Activated CD8-positive, alpha-beta memory T cell treated with anti-CD3 and anti-CD28 coated beads for 4 hours (primary cell): ENCODE results near the gene PROS1.
"Not testable (repeated sequence)": the region's sequence is repeated elsewhere in the genome, so short reads cannot be mapped to it uniquely, and the experiment has no call there.

Experiments
- DNase-seq, 2 donors: peaks; one replicate each; pipeline ENCODE4 v3.0.0-alpha.2; 2020; ENCODE audit warnings: low read depth in 2 of 2

PROS1 gene

DNA sequence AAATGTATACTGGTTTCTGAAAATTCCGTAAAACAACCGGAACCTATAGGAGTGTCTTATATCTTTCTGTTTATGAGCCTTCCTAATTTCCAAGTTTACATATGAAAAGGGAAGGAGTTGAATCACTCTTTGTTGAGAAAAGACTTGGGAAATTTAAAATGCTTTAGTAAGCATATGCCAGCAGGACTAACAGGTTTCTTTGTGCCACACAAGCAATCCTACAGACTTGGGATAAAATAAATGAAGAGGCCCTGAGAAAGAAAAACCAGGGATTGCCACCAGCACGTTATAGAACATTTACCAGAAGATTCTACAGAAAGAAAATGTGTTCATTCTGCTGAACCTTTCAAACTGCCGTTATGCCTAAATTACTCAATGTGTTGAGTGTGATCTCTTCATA lies 96.3 kb downstream of the PROS1 start:
- not testable (repeated sequence) for DNase-seq

DNA sequence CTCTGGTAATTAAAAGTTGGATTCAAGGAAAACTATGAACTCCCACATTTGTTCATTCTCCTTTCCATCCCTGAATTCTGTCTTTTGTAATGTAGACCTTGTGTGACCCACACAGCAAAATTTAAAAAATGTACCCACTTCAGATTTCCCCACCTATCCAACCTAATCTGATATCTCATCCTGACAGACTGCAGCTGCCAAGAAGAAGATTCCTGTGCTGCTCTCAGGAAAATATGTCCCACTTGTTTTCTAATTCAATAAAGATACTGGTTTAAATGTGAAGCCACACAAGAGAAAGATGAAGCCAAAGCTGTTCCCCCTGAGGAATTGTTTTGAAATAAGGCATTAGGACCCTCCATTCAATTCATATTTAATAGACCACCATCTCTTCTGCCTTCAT lies 100.3 kb downstream of the PROS1 start:
- DNase-seq: not testable (repeated sequence)

DNA sequence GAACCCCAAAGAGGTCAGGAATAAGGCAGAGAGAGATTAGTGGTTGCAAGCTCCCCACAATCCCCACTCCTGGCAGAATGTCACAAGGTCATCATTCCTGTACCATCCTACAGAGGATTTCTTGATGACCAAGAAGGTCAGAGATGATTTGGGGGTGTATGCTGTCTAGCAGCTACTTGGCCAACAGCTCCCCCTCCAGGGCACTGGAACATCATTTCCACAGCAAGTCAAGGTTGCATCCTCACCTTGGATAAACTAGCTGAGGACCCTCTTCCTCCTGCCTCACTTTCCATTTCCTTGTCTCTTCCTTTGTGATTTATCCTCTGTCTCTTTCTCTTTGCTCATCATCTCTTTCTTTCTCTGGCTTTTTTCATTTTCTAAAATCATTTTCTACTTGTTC lies 106.3 kb downstream of the PROS1 start:
- no peak for DNase-seq

DNA sequence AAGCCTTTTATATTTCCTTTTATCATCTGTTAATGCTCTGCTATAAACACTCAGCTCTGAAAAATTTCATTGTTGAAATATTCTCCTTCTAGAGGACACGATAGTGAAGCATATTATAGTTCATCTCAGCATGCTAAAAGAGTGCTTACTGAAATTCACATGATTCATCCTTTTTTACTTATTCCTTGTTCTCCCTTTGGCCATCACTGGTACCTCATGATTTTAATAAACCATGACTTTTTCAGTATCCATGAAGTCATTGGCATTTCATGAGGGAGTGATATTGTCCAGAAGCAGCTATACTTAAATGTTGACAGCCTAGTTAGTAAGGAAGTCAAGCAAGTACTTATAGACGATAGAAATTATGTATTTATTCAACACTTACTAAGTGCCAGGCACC lies 112.7 kb downstream of the PROS1 start:
- DNase-seq: no peak

DNA sequence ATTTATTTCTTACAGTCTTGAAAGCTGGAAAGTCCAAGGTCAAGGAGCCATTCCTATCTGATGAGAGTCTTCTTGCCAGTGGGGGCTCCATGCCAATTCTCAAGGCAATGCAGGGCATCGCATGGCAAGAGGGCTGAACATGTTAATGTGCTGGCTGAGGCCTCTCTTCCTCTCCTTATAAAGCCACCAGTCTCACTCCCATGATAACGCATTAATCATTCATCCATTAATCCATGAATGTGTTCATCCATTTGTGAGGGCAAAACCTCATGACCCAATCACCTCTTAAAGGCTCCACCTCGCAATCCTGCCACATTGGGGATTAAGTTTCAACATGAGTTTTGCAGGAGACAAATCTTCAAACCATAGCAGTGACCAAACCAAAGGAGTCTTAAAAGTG lies 118.3 kb downstream of the PROS1 start:
- DNase-seq: no peak

DNA sequence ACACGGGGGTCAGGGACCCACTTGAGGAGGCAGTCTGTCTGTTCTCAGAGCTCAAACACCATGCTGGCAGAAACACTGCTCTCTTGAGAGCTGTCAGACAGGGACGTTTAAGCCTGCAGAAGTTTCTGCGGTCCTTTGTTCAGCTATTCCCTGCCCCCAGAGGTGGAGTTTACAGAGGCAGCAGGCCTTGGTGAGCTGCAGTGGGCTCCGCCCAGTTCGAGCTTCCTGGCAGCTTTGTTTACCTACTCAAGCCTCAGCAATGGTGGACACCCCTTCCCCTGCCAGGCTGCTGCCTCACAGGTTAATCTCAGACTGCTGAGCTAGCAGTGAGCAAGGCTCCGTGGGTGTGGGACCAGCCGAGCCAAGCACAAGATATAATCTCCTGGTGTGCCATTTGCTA lies 121.5 kb downstream of the PROS1 start:
- not testable (repeated sequence) for DNase-seq

DNA sequence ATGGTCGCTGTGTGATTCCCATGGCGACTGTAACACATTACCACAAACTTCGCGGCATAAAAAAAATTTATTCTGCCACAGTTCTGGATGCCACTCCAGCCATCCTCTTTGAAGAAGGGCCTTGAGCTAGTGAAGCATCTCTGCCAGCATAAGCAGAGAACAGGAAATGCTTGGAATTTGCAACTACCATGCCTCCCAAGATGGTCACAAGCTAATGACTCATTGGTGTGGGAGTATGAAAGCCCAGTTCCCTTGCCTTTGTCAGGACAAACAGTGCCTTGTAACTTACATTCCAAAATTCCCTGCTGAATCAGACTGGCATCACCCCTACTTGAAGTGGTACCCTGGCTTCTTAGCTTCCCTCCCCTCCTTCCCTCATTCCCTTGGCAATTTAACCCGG lies 129.7 kb downstream of the PROS1 start:
- DNase-seq: no peak

DNA sequence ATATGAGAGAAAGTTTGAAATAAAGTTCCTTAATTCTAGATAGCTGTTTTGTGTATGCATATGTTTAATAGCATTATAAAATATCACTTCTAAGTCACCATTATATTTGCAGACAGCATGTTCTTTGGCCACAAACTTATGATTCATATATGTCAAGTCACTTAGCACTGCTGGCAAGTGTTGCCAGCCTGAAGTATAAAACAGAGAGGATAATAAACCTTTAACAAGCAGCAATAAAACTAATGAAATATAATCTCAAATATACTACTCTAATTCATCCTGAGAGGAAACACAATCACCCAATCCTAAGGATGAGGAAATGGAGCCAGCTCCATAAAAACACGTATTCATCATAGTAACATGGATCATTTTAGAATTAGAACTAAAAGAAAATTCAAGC lies 134.5 kb downstream of the PROS1 start:
- DNase-seq: not testable (repeated sequence)
